B cell (primary cell): Measurements from ENCODE around the gene MCRIP2.

ENCODE experiments used
- EZH2 ChIP-seq: IDR thresholded peaks from 2 replicates; pipeline ENCODE4 v1.6.1; 2012; ENCODE audit warnings: borderline replicate concordance, low read depth, mild to moderate bottlenecking, moderate library complexity, low read length; ENCODE audit not compliant: insufficient read depth, poor library complexity, severe bottlenecking
- TF ChIP-seq, protein P1 (sequence below): fragments of 200-600 bp; IDR thresholded peaks from one replicate; pipeline ENCODE4 v1.8.0; 2022; ENCODE audit warnings: antibody characterized with exemption, mild to moderate bottlenecking

- TF ChIP-seq, protein P1, sequence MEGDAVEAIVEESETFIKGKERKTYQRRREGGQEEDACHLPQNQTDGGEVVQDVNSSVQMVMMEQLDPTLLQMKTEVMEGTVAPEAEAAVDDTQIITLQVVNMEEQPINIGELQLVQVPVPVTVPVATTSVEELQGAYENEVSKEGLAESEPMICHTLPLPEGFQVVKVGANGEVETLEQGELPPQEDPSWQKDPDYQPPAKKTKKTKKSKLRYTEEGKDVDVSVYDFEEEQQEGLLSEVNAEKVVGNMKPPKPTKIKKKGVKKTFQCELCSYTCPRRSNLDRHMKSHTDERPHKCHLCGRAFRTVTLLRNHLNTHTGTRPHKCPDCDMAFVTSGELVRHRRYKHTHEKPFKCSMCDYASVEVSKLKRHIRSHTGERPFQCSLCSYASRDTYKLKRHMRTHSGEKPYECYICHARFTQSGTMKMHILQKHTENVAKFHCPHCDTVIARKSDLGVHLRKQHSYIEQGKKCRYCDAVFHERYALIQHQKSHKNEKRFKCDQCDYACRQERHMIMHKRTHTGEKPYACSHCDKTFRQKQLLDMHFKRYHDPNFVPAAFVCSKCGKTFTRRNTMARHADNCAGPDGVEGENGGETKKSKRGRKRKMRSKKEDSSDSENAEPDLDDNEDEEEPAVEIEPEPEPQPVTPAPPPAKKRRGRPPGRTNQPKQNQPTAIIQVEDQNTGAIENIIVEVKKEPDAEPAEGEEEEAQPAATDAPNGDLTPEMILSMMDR = no peak
- no peak for TF ChIP-seq EZH2
Observed at GRCh38 chr16:692356-693108, 50.9 kb downstream of the MCRIP2 start.
